ENCODE data around the gene SLC12A8.

DNA sequence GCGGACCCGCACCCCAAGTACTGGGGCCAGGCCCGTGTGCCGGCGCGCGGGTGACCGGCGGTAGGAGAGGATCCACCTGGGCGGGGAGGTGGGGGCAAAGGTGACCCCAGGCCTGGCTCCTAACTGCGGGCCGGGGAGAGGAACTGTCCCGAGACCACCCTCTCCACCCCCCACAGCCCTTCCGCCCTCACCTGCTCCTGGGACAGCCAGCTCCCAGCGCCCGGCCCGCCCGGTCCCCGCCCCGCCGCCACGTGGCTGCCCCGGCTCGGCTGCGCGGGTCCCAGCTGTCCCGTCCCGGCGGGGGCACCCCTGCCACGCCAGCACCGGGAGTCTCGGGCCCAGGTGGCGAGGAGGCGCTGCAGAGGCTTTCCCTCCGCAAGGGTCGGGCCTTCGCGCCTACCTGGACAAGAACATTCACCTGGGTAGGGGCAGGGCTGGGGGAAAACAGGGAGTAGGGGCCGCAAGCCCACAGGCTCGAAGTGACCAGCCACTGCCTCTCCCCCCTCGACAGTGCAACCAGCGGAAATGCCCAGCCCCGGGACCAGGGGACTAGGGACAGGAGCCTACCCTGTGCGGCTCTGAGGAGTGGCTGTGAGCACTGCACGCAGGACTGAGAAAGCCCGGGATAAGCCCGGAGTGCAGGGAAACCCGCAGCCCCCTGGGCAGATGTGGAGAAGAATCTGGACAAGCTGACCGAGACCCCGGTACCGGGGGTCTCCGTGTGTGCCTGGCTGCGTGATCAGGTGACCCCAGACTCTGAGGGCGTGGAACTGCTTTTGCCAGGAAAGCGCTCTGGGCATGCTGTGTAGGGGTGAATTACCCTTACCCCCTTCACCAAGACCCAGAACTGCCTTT lies at the start of gene SLC12A8:
- TF ChIP-seq CTCF (conservative IDR thresholded peaks at IDR 0.05) (peak; percentile 10; the same call in 1 of the 2 replicates), ZFX (IDR thresholded peaks at IDR 0.05) (peak; percentile 95)

Measured in C4-2B (cell line).